GM18858 (cell line): ENCODE results near the gene KLHL36.
"Not testable (repeated sequence)": the region's sequence is repeated elsewhere in the genome, so short reads cannot be mapped to it uniquely, and the experiment has no call there.

Experiments
- ATAC-seq: cut with Tn5 transposase; IDR thresholded peaks from one replicate; pipeline ENCODE4 v1.9.1; 2021; ENCODE audit not compliant: unreplicated experiment

The KLHL36 gene

DNA sequence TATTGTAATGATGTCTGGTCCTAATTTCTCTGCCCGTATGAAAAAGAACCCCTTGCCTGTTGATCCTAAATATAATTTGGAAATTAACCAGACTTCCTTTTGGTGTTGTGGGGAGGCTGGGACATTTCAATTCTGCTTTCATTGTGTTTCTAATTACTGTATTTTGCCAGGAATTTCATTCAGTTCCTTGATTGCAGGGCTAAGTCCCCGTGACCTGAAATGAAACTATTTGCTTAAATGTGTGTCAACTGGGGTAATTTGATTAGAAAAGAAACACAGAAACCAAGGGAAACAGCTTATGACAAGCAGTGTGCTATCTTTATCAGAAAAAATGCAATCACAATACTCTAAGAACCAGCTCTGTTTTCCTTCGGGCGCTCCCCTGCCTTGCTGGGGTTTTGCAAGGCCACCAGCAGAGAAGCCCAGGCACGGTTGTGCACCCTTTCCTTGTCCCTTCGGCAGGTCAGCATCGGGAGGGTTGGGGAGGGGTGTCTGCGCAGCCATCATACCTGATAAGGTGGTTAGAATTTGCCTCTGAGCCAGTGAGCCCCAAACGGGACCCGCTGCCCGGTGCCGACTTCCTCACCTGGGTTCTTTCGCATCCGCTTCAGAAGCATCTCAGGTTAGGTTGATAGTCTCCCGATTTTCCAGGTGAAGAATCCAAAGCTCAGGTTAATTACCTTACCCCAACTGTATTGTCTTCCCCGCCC lies 19.4 kb downstream of the KLHL36 start:
- no peak for ATAC-seq

DNA sequence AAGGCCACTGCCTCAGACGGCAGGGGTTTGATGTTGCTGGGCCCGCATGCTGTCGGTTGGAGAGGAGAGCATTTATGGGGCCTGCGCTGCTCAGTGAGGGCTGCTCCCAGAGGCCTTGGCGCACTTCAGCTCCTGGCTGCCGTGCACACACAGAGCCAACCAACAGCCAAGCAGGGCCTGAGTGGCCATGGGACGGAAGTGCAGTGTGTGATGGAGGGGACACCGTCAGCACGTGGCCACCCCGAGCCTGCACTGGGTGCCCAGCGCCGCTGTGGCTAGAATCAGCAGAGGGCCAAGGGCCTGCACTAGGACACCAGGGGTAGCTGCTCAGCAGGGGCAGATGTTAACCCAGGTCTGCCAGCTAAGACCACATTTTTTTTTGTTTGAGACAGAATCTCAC lies 21.8 kb downstream of the KLHL36 start:
- no peak for ATAC-seq

DNA sequence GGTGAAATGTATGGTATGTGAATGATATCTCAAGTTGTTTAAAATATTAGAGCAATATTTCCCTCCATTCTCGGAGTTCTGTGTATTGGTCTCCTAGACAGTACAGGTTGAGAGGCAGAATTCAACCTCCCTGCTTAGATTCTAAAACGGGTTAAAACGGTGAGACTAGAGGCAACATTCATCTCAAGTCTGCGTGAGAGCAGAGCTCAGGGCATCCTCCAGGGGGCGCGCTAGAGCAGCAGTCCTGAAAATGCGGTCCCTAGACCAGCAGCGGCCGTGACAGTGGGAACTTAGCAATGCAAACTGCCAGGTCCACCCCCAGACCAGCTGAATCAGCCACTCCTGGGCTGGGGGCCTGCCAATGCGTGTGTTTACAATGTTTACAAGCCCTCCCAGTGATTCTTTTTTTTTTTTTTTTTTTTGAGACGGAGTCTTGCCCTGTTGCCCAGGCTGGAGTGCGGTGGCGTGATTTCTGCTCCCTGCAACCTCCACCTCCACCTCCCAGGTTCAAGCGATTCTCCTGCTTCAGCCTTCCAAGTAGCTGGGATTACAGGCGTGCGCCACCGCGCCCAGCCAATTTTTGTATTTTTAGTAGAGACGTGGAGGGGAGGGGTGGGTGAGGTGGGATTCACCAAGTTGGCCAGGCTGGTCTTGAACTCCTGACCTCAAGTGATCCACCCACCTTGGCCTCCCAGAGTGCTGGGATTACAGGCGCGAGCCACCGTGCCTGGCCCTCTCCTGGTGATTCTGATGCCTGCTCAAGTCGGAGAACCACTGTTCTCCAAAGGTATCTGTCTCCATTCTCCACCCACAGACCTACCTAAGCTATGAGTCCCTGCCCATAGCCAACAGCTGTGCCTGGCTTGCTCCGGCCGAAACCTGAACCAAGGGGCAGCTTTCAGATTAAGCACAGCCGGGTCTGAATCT lies 24.2 kb downstream of the KLHL36 start:
- no peak for ATAC-seq

DNA sequence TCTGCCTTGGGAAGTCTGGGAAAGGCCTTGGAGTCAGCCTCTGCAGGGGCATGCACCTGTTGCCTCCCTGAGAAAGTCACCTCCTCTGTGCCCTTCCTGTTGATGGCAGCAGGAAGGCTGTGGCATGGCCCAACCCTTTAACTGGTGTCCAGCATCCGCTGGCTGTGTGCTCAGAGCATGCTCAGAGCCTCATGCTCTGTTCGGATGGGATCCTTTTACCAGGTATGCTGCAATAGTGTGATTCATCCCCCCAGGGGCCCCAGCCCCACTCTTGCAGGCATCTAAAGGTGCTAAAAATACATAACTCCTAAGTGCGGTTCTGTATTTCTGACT lies 24.9 kb downstream of the KLHL36 start:
- no peak for ATAC-seq

DNA sequence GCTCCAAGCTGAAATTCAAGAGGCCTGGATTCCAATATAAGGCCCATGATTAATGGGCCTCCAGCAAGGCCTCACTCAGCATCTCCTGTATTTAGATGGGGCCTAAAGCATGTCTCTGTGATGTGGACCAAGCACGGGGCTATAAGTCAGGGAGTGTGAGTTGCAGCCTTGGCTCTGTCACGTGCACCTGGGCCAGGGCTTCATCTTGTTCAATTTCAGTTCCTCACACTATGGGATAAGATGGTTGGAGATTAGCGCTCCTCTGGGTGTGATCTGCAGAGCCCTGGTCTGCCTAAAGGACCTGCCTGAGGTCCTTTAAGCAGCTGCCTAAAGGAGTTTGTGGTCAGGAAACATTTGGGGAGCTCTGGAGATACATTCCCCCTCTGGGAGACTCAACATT lies 25.2 kb downstream of the KLHL36 start:
- no peak for ATAC-seq

DNA sequence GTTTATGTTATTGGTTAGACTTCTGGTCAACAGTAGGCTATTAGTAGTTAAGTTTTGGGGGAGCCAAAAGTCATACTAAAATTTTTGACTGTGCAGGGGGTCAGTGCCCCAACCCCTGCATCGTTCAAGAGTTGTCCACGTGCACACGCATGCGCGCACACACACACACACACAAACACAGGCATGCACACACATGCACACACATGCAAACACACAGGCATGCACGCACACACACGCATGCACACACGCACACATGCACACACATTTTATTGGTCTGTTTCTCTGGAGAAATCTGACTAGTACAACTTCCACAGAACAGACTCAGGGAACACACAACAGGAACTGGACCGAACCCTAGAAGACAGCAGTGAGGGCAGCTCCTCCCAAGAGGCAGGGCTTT lies 27.1 kb downstream of the KLHL36 start:
- ATAC-seq: no peak

DNA sequence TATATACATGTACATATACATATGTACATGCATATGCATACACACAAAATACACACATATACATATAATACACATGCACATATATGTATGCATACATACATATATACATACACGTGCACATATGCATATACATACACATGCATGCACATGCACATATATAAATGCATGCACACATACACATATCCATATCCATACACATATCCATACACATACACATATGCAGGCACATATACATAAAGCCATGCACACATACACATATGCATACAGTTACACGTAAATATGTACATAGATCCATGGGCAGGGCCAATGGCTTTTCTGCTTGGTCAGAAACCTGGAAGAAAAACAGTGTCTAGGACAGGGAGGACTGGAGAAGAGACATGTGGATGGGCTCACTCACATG lies 27.6 kb downstream of the KLHL36 start:
- no peak for ATAC-seq

DNA sequence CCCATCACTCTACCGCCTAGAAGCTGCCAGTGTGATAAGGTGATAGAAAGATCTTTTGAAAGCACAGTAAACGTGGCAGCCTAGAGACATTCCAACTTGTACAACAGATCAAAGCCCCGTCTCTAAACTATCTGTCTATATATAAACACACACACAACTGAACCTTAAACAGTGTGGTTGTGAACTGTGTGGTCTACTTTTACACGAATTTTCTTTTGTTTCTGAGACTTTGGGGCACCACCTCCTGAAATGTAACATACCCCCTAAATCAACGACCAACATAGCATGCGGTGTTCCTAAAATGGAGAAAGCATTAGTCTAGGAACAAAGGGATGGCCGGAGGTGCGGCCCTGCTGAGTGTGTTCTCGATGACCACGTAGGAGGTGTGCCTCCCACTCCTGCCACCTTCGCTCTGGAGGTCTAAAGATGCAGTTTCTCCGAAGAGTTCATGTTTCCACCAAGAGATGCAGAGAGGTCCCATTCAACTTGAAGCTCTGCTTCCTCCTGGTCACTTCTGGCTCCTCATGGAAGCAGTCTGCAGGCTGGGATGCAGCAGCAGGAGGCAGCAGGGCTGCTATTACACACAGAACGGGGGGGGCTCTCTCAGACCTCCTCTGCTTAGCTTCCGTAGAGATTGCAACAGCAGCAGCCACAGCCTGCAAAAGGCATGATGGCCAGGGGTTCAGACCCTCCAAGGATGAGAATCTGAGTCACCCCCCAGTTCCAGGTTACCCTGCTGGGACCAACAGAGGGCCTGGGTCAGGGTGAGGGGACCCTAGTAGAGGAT lies 28.9 kb downstream of the KLHL36 start:
- ATAC-seq: no peak

DNA sequence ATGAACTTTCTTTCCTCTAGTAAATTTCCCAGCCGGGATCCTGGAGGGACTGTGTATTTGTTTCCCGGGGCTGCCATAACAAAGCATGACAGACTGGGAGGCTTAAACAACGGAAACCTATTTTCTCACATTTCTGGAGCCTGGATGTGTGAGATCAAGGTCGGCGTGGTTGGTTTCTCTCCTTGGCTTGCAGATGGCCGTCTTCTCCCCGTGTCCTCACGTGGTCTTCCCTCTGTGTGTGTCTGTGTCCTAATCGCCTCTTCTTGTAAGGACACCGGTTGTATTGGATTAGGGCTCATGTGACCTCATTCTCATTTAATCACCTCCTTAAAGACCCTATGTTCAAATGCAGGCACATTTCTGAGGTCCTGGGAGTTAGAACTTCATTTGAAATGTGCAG lies 29.5 kb downstream of the KLHL36 start:
- no peak for ATAC-seq

DNA sequence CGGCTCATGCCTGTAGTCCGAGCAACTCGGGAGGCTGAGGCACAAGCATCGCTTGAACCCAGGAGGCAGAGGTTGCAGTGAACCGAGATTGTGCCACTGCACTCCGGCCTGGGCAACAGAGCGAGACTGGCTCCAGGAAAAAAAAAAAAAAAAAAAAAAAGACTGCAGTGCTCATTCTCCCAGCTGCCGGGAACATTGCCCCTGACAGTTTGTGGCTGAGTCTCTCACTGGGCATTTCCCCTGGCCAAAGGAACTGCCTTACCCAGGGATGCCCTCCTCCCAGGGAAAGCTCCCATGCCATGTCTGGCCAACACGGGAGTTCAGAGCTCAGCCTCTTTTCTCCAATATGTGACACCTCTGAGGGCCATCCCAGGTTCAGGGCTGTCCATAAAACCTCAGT lies 30.2 kb downstream of the KLHL36 start:
- no peak for ATAC-seq

DNA sequence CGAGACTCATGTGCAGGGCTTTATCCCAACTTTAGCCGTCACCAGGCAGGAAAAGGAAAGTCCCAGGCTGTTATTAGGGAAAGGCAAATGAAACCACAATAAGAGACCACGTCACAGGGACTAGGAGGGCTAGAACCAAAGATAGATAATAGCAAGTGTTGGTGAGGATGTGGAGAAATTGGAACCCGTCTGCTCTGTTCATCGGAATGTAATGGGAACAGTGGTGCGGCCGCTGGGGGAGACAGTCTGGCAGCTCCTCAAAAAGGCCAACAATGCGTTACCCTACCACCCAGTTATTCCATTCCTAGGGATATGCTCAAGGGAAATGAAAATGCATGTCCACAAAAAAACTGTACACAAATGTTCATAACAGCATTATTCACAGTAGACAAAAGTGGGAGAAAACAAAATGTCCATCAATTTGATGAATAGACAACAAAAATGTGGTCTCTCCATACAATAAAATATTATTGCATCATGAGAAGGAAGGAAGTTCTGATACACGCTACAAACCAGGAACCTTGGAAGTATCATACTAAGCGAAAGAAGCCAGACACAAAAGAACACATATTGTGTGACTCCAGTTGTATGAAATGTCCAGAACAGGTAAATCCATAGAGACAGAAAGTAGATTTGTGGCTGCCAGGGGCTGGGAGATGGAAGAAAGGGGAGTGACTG lies 32.0 kb downstream of the KLHL36 start:
- no peak for ATAC-seq

DNA sequence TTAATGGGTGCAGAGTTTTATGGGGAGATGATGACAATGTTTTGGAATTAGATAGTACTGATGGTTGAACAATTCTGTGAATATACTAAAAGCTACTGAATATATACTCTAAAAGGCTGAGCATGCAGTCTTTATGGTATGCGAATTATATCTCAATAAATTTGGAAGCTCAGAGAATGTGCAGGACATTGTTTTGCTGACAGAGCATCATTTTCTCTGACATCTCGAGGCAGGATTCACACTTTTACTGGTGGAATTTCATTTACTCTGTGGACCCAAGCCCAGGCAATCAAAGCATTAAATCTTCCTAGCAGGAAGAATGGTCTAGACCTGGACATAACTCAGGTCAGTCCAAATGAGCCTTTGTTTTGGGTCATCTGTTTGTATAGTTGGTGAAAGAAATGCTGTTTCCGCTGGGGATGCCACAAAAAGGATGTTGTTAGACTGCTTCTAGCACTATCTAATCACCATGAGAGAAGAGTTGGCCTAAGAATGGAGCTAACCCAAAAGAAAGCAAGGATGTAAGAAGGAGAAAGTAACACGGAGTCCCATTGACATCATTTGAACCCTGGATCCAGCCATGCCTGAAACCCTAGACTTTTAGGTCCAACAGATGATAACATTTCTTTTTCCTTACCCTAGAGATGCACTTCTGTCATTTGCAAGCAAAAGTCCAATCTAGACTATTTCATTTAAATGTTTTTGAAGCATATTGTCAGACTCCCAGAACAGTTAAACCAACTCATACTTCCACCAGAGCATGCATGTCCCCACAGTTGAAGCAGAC lies 32.7 kb downstream of the KLHL36 start:
- no peak for ATAC-seq

DNA sequence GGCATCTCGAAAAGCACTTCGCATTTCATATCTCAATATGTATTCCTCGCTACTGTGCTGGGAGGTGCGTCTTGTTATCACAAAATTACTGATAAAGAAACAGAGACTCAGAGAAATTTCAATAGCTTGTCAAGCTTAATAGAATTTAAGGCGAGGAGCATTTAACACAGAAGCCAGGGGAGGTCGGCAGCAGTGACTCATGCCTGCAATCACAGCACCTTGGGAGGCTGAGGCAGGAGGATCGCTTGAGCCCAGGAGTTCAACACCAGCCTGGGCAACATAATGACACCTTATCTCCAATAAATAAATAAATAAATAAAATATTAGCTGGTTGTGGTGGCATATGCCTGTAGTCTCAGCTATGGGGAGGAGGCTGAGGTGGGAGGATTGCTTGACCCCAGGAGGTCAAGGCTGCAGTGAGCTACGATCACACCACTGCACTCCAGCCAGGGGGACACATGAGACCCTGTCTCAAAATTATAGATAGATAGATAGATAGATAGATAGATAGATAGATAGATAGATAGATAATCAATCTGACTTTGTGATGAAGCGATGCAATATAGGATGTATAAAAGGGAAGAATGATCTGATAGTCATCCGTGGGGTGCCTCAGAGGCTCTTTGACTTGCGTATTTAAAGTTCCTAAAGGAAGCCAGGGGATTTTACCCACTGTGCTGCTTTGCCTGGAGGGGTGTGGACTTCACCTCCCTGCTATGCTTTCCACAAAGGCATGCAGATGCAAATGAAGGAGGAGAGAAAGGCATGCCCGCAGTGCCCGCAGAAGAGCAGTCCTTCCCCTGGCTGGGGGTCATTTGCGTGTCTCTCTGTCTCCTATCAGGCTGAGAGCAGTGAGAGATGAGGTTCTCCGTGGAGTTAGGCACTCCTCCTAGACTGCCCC lies 35.6 kb downstream of the KLHL36 start:
- ATAC-seq: no peak

DNA sequence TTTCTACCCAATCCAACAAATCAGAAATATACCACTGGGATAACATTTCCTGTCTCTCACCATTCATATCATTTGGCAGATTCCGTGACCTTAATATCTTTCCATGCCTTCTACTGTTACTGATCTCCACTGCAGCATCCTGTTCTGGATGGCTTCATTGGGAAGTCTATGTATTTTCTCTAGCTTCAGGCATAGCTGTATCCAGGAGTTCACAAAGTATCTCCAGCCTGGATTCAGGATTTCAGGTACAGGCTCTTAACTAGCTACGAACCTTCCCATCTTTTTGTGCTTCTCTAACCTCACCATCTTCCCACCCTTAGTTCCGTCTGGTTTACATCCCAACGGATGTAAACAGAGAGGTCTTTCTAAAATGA lies 36.3 kb downstream of the KLHL36 start:
- no peak for ATAC-seq

DNA sequence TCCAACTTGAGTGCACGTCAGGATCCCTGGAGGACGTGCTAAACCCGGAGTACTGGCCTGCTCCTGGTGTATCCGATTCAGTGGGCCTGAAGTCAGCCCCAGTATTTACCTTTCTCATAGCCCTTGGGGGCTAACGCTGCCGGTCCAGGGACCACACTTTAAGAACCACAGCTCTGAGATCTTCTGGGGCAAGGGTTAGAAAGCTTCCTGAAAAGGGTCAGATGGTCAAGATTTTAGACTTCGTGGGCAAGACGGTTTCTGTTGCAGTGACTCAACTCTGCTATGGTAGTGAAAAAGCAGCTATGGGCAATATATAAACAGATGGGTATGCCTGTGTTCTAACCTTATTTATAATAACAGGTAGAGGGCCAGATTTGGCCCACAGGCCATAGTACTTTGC lies 36.9 kb downstream of the KLHL36 start:
- no peak for ATAC-seq

DNA sequence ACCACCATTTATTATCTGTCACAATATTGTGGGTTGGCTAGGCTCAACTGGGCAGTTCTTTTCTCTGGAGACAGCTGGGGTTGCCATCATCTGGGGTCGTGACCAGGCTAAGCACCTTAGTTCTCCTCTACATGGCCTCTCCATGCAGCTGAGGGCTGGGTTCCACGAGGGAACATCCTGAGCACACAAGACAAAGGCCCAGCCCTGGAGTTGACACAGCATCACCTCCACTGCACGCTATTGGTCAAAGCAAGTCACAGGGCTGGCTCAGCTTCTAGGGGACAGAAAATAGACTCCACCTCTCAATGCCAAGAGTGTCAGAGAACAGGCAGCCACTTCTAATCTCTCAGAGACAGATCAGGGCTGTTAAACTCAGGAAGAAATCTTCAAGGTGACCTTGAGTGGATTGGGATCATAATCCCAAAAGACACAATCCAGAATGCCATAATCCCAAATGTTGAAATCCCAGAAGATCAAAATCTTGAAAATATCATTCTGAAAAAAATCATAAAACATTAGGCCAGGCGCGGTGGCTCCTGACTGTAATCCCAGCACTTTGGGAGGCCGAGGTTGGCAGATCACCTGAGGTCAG lies 38.5 kb downstream of the KLHL36 start:
- no peak for ATAC-seq

DNA sequence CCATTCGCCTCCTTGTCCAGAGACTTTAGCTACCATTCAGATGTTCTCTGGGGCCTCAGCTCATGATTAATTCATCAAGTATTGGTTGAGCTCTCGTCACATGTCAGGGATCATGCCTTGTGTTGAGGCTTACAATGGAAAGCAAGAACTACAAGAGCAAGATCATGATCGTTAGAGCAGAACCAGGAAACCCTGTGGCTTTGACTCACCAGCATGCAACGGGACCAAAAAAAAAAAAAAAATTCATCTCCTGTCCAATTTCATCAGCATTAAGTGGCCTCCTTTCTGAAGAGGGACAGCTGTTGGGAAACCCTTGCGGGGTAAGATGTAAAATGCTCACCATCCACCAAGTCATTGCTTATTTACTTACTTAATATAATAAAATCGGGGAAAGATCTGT lies 39.4 kb downstream of the KLHL36 start:
- peak; percentile 78 for ATAC-seq

DNA sequence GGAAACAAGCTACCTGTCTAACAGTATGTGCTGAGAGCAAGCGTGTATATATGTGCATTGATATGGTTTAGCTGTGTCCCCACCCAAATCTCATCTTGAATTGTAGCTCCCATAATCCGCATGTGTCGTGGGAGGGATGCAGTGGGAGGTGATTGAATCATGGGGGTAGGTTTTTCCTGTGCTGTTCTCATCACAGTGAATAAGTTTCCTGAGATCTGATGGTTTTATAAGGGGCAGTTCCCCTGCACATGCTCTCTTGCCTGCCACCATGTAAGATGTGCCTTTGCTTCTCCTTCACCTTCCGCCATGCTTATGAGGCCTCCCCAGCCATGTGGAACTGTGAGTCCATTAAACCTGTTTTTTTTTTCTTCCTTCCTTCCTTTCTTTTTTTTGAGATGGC lies 39.9 kb downstream of the KLHL36 start:
- not testable (repeated sequence) for ATAC-seq

DNA sequence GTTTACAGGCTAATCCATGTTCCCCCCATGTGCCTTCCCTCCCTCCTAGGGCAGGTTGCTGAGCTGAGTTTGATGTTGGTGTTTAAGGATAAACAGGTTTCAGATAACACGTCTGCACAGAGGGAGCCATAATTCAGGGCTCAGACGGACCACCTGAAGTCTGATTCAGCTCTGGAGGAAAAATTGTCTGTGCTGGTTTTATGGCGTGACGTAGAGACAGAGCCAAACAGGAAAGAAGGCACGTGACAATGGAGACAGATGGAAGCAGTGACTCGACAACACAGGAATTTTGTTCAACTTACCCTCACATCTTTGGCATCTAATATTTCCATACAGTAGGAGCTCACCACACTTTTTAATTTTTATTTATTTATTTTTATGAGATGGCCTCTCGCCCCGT lies 40.8 kb downstream of the KLHL36 start:
- ATAC-seq: no peak
